ENCODE data around the gene FAP.

FAP gene

GRCh38 chr2:162257425-162257824 lies 14.2 kb upstream of the FAP start:
- Mint-ChIP-seq H3K36me3 (ENCODE audit: insufficient read depth) (no peaks in the 10 kb centered on the region), H3K4me1 (ENCODE audit: low read depth in 2 of 2) (peaks cover 9 to 12% of the 10 kb centered on the region in 2 donors), H3K27ac (no peak overlapping the region), H3K4me3 (no peak overlapping the region), H3K9me3 (no peaks in the 10 kb centered on the region), H3K27me3 (peaks cover 0 to 6% of the 10 kb centered on the region in 2 donors)
- DNase-seq = no peak
- no peak for ATAC-seq (replicated peaks)

GRCh38 chr2:162256591-162256991 lies 13.3 kb upstream of the FAP start:
- ATAC-seq (replicated peaks) (no peak), DNase-seq (no peak)
- Mint-ChIP-seq H3K4me1 (ENCODE audit: low read depth in 2 of 2) (peaks cover 6 to 7% of the 10 kb centered on the region in 2 donors), H3K9me3 (no peaks in the 10 kb centered on the region), H3K36me3 (ENCODE audit: insufficient read depth) (no peaks in the 10 kb centered on the region), H3K4me3 (no peak overlapping the region), H3K27ac (no peak overlapping the region), H3K27me3 (peaks cover 0 to 6% of the 10 kb centered on the region in 2 donors)

- no peaks in the 10 kb centered on the region for H3K4me1 Mint-ChIP-seq (ENCODE audit: low read depth in 2 of 2)
- H3K27me3 Mint-ChIP-seq = peaks cover 6% of the 10 kb centered on the region in 2 donors
- DNase-seq (no peak), ATAC-seq (replicated peaks) (no peak)
- H3K9me3 Mint-ChIP-seq = no peaks in the 10 kb centered on the region
- H3K4me3 Mint-ChIP-seq = no peak overlapping the region
- H3K27ac Mint-ChIP-seq = no peak overlapping the region
- H3K36me3 Mint-ChIP-seq (ENCODE audit: insufficient read depth) = no peaks in the 10 kb centered on the region
Observed at GRCh38 chr2:162254236-162254871, 11.1 kb upstream of the FAP start.

- Mint-ChIP-seq H3K27ac (no peak overlapping the region), H3K4me3 (no peak overlapping the region), H3K9me3 (no peaks in the 10 kb centered on the region), H3K36me3 (ENCODE audit: insufficient read depth) (no peaks in the 10 kb centered on the region), H3K27me3 (peaks cover 2 to 6% of the 10 kb centered on the region in 2 donors), H3K4me1 (ENCODE audit: low read depth in 2 of 2) (no peaks in the 10 kb centered on the region)
- ATAC-seq (replicated peaks) (no peak), DNase-seq (no peak)
Observed at GRCh38 chr2:162253435-162253834, 10.2 kb upstream of the FAP start.

- H3K4me1 Mint-ChIP-seq (ENCODE audit: low read depth in 2 of 2) = no peaks in the 10 kb centered on the region
- H3K27ac Mint-ChIP-seq = no peak overlapping the region
- H3K4me3 Mint-ChIP-seq = no peak overlapping the region
- no peaks in the 10 kb centered on the region for H3K36me3 Mint-ChIP-seq (ENCODE audit: insufficient read depth)
- ATAC-seq (replicated peaks) (no peak), DNase-seq (no peak)
- no peaks in the 10 kb centered on the region for H3K9me3 Mint-ChIP-seq
- peaks cover 0 to 6% of the 10 kb centered on the region in 2 donors for H3K27me3 Mint-ChIP-seq
Observed at GRCh38 chr2:162252153-162252552, 8.9 kb upstream of the FAP start.

- Mint-ChIP-seq H3K4me3 (no peak overlapping the region), H3K9me3 (no peaks in the 10 kb centered on the region), H3K36me3 (ENCODE audit: insufficient read depth) (no peaks in the 10 kb centered on the region), H3K4me1 (ENCODE audit: low read depth in 2 of 2) (no peaks in the 10 kb centered on the region), H3K27me3 (peaks cover 11 to 23% of the 10 kb centered on the region in 2 donors), H3K27ac (no peak overlapping the region)
- no peak for ATAC-seq (replicated peaks)
- DNase-seq = no peak
Observed at GRCh38 chr2:162245781-162246180, 2.5 kb upstream of the FAP start.

GRCh38 chr2:162245061-162245460 lies 1.8 kb upstream of the FAP start:
- Mint-ChIP-seq H3K27me3 (peaks cover 19 to 24% of the 10 kb centered on the region in 2 donors), H3K4me1 (ENCODE audit: low read depth in 2 of 2) (no peaks in the 10 kb centered on the region), H3K4me3 (no peak overlapping the region), H3K27ac (no peak overlapping the region), H3K9me3 (no peaks in the 10 kb centered on the region), H3K36me3 (ENCODE audit: insufficient read depth) (peaks cover 2% of the 10 kb centered on the region)
- DNase-seq (no peak), ATAC-seq (replicated peaks) (no peak)

GRCh38 chr2:162244541-162245031 lies 1.3 kb upstream of the FAP start:
- ATAC-seq (replicated peaks) (no peak), DNase-seq (no peak)
- peaks cover 23 to 29% of the 10 kb centered on the region in 2 donors for H3K27me3 Mint-ChIP-seq
- H3K36me3 Mint-ChIP-seq (ENCODE audit: insufficient read depth) = peaks cover 2% of the 10 kb centered on the region
- H3K4me3 Mint-ChIP-seq = no peak overlapping the region
- H3K27ac Mint-ChIP-seq = no peak overlapping the region
- no peaks in the 10 kb centered on the region for H3K9me3 Mint-ChIP-seq
- H3K4me1 Mint-ChIP-seq (ENCODE audit: low read depth in 2 of 2) = no peaks in the 10 kb centered on the region

GRCh38 chr2:162243715-162244114 lies 470 bp upstream of the FAP start:
- no peak overlapping the region for H3K4me3 Mint-ChIP-seq
- DNase-seq = no peak
- H3K4me1 Mint-ChIP-seq (ENCODE audit: low read depth in 2 of 2) = no peaks in the 10 kb centered on the region
- no peaks in the 10 kb centered on the region for H3K9me3 Mint-ChIP-seq
- ATAC-seq (replicated peaks) = no peak
- H3K27me3 Mint-ChIP-seq = peaks cover 27 to 37% of the 10 kb centered on the region in 2 donors
- peaks cover 2% of the 10 kb centered on the region for H3K36me3 Mint-ChIP-seq (ENCODE audit: insufficient read depth)
- no peak overlapping the region for H3K27ac Mint-ChIP-seq

GRCh38 chr2:162242586-162243280 lies 512 bp downstream of the FAP start:
- Mint-ChIP-seq H3K4me1 (ENCODE audit: low read depth in 2 of 2) (no peaks in the 10 kb centered on the region), H3K9me3 (no peaks in the 10 kb centered on the region), H3K27me3 (peaks cover 27 to 37% of the 10 kb centered on the region in 2 donors), H3K36me3 (ENCODE audit: insufficient read depth) (peaks cover 2% of the 10 kb centered on the region), H3K27ac (no peak overlapping the region), H3K4me3 (no peak overlapping the region)
- ATAC-seq (replicated peaks) (no peak), DNase-seq (no peak)

GRCh38 chr2:162241571-162241970 lies 1.7 kb downstream of the FAP start:
- no peak for DNase-seq
- Mint-ChIP-seq H3K9me3 (no peaks in the 10 kb centered on the region), H3K27ac (no peak overlapping the region), H3K36me3 (ENCODE audit: insufficient read depth) (peaks cover 2% of the 10 kb centered on the region), H3K27me3 (peaks cover 30 to 37% of the 10 kb centered on the region in 2 donors), H3K4me3 (no peak overlapping the region), H3K4me1 (ENCODE audit: low read depth in 2 of 2) (no peaks in the 10 kb centered on the region)
- ATAC-seq (replicated peaks) = no peak

GRCh38 chr2:162234620-162235462 lies 8.4 kb downstream of the FAP start:
- Mint-ChIP-seq H3K9me3 (no peaks in the 10 kb centered on the region), H3K4me1 (ENCODE audit: low read depth in 2 of 2) (no peaks in the 10 kb centered on the region), H3K36me3 (ENCODE audit: insufficient read depth) (no peaks in the 10 kb centered on the region), H3K27ac (no peak overlapping the region), H3K4me3 (no peak overlapping the region), H3K27me3 (peaks cover 16 to 23% of the 10 kb centered on the region in 2 donors)
- ATAC-seq (replicated peaks) (no peak), DNase-seq (no peak)

GRCh38 chr2:162233197-162233596 lies 10.0 kb downstream of the FAP start:
- H3K4me3 Mint-ChIP-seq = no peak overlapping the region
- H3K36me3 Mint-ChIP-seq (ENCODE audit: insufficient read depth) = no peaks in the 10 kb centered on the region
- H3K27me3 Mint-ChIP-seq = peaks cover 10 to 11% of the 10 kb centered on the region in 2 donors
- no peak for ATAC-seq (replicated peaks)
- no peak overlapping the region for H3K27ac Mint-ChIP-seq
- no peaks in the 10 kb centered on the region for H3K9me3 Mint-ChIP-seq
- no peaks in the 10 kb centered on the region for H3K4me1 Mint-ChIP-seq (ENCODE audit: low read depth in 2 of 2)
- no peak for DNase-seq

Measured in effector memory CD8-positive, alpha-beta T cell (primary cell).